Measurements from ENCODE around the gene SARNP.

GRCh38 chr12:55726971-55727370 is 90.6 kb downstream of the SARNP start:
- no peak for TF ChIP-seq EP300 (IDR thresholded peaks at IDR 0.05; ENCODE audit: borderline replicate concordance in 1 of 2, control insufficient read depth in 1 of 2, low read depth in 2 of 2, low read length in 2 of 2)
- no peak for TF ChIP-seq CTCF (IDR thresholded peaks at IDR 0.05 in 2 of 3, conservative IDR thresholded peaks at IDR 0.05 in 1 of 3; ENCODE audit: control insufficient read depth in 2 of 3, extremely low read depth in 1 of 3, insufficient read depth in 1 of 3, low read depth in 3 of 3, low read length in 3 of 3)
- no peak for TF ChIP-seq PAX8 (IDR thresholded peaks at IDR 0.05)
- TF ChIP-seq POLR2AphosphoS5 (IDR thresholded peaks at IDR 0.05; ENCODE audit: low read length): no peak
- no peak for TF ChIP-seq GABPA (IDR thresholded peaks at IDR 0.05; ENCODE audit: low read depth)
- no peak for TF ChIP-seq RAD51 (IDR thresholded peaks at IDR 0.05)
- TF ChIP-seq CREM (IDR thresholded peaks at IDR 0.05; ENCODE audit: low read depth): no peak
- no peak for TF ChIP-seq ELK1 (IDR thresholded peaks at IDR 0.05; ENCODE audit: low read depth, low read length)
- no peak for TF ChIP-seq CREB1 (IDR thresholded peaks at IDR 0.05; ENCODE audit: low read depth)
- no peak for TF ChIP-seq KLF5 (IDR thresholded peaks at IDR 0.05; ENCODE audit: partially characterized antibody)

Measured in GM12878 (cell line).